SK-N-SH (cell line): ENCODE data around the gene CARTPT. TPM values are rescaled to one million over a fixed set of nuclear protein-coding genes. Genes with fewer than 3 reads are reported as not detected.

Source experiments
- CTCF ChIA-PET: fragments of 300-600, 350-600 bp; formaldehyde crosslinking; extraction: SDS; loops from one replicate; lab custom pipeline; 2021; lab: Yijun Ruan, JAX
- POLR2A ChIA-PET: fragments of 350-600 bp; sonication (Branson Sonifier 250); formaldehyde crosslinking; extraction: SDS; loops from one replicate; lab custom pipeline; 2020; ENCODE audit warnings: antibody characterized with exemption, inconsistent platforms; lab: Yijun Ruan, JAX
- DNase-seq: peaks from one replicate; pipeline ENCODE4 v3.0.0; 2012
- H2AFZ ChIP-seq: fragments of 200-600 bp; sonication (generic); 2 replicates; pipeline ENCODE4 v1.8.1; 2016; ENCODE audit warnings: antibody characterized with exemption, mild to moderate bottlenecking, low read depth
- H3F3A ChIP-seq: fragments of 200-600 bp; sonication (generic); replicated peaks from 2 replicates; pipeline ENCODE3; 2016; ENCODE audit warnings: antibody characterized with exemption, mild to moderate bottlenecking; ENCODE audit not compliant: insufficient read depth
- H3K27ac ChIP-seq, 2 experiments: fragments of 200-500 bp in 1 of 2; fragments of 200-600 bp in 1 of 2; sonication (Bioruptor generic) in 1 of 2; sonication (generic), shearing (Covaris generic) in 1 of 2; 2 replicates each; pipeline versions ENCODE4 v1.5.1 to v1.6.1; 2014 to 2016; ENCODE audit warnings: low read depth in 2 of 2, inconsistent platforms in 1 of 2, low read length in 1 of 2, mild to moderate bottlenecking in 1 of 2, mixed read lengths in 1 of 2
- H3K27me3 ChIP-seq: fragments of 200-600 bp; sonication (generic), shearing (Covaris generic); 2 replicates; pipeline ENCODE4 v1.6.1; 2016; ENCODE audit warnings: mixed run types; ENCODE audit not compliant: insufficient read depth
- H3K36me3 ChIP-seq, 2 experiments: fragments of 200-500 bp in 1 of 2; fragments of 200-600 bp in 1 of 2; sonication (Bioruptor generic) in 1 of 2; sonication (generic) in 1 of 2; replicated peaks in 1 of 2; 2 replicates each; pipeline versions ENCODE3 to v1.5.1; 2014 to 2016; ENCODE audit warnings: low read length in 1 of 2, mild to moderate bottlenecking in 1 of 2; ENCODE audit not compliant: insufficient read depth in 2 of 2, control insufficient read depth in 1 of 2
- H3K4me1 ChIP-seq, 2 experiments: fragments of 200-500 bp in 1 of 2; fragments of 200-600 bp in 1 of 2; sonication (Bioruptor generic) in 1 of 2; sonication (generic), shearing (Covaris generic) in 1 of 2; 2 replicates each; pipeline versions ENCODE4 v1.5.1 to v1.6.1; 2014 to 2016; ENCODE audit warnings: low read depth in 1 of 2, low read length in 1 of 2, mixed run types in 1 of 2; ENCODE audit not compliant: insufficient read depth in 2 of 2, control insufficient read depth in 1 of 2
- H3K4me2 ChIP-seq: fragments of 200-600 bp; sonication (generic), shearing (Covaris generic); 2 replicates; pipeline ENCODE4 v1.6.1; 2017; ENCODE audit warnings: mixed run types
- H3K4me3 ChIP-seq, 2 experiments: fragments of 200-500 bp in 1 of 2; fragments of 200-600 bp in 1 of 2; sonication (Bioruptor generic) in 1 of 2; sonication (generic), shearing (Covaris generic) in 1 of 2; 2 replicates each; pipeline versions ENCODE4 v1.5.1 to v1.8.1; 2014 to 2016; ENCODE audit warnings: low read depth in 2 of 2, inconsistent platforms in 1 of 2, low read length in 1 of 2, mild to moderate bottlenecking in 1 of 2, mixed read lengths in 1 of 2, moderate library complexity in 1 of 2
- H3K79me2 ChIP-seq: fragments of 200-600 bp; sonication (generic); 2 replicates; pipeline ENCODE4 v1.8.1; 2017; ENCODE audit warnings: mild to moderate bottlenecking; ENCODE audit not compliant: insufficient read depth
- H3K9ac ChIP-seq: fragments of 200-600 bp; sonication (generic); 2 replicates; pipeline ENCODE4 v1.6.1; 2017; ENCODE audit warnings: mixed run types
- H3K9me2 ChIP-seq: fragments of 200-600 bp; sonication (generic); 2 replicates; pipeline ENCODE4 v1.6.1; 2017; ENCODE audit warnings: mixed run types
- H3K9me3 ChIP-seq: fragments of 200-600 bp; sonication (generic); 2 replicates; pipeline ENCODE4 v1.6.1; 2017; ENCODE audit warnings: mixed run types, mild to moderate bottlenecking, moderate library complexity
- H4K20me1 ChIP-seq: fragments of 200-600 bp; sonication (generic); 2 replicates; pipeline ENCODE4 v1.6.1; 2017; ENCODE audit warnings: mild to moderate bottlenecking, mixed run types; ENCODE audit not compliant: insufficient read depth
- CTCF ChIP-seq: fragments of 200-600 bp; sonication (generic); IDR thresholded peaks from 2 replicates; pipeline ENCODE4 v1.6.1; 2017; ENCODE audit warnings: antibody characterized with exemption, mild to moderate bottlenecking, moderate library complexity
- ELF1 ChIP-seq: IDR thresholded peaks from 2 replicates; pipeline ENCODE4 v1.4.0; 2012
- EZH2phosphoT487 ChIP-seq: fragments of 200-600 bp; sonication (generic); IDR thresholded peaks from 2 replicates; pipeline ENCODE4 v1.6.1; 2017; ENCODE audit warnings: low read depth, mixed run types, mild to moderate bottlenecking, antibody characterized with exemption, moderate library complexity, borderline replicate concordance
- FOSL2 ChIP-seq: IDR thresholded peaks from 2 replicates; pipeline ENCODE4 v1.4.0; 2012; ENCODE audit warnings: low read depth, mild to moderate bottlenecking, moderate library complexity, borderline replicate concordance
- GABPA ChIP-seq: IDR thresholded peaks from 2 replicates; pipeline ENCODE4 v1.4.0; 2012; ENCODE audit warnings: low read depth, mild to moderate bottlenecking
- NRF1 ChIP-seq: IDR thresholded peaks from 2 replicates; pipeline ENCODE4 v1.6.1; 2012; ENCODE audit warnings: low read depth, mild to moderate bottlenecking, low read length
- RFX5 ChIP-seq: IDR thresholded peaks from 2 replicates; pipeline ENCODE4 v1.6.1; 2012; ENCODE audit warnings: mild to moderate bottlenecking, improper control_type of control experiment, low read length
- SIN3A ChIP-seq: IDR thresholded peaks from 2 replicates; pipeline ENCODE4 v1.6.1; 2012; ENCODE audit warnings: low read depth, mild to moderate bottlenecking, low read length, moderate library complexity, borderline replicate concordance
- SMC3 ChIP-seq: IDR thresholded peaks from 2 replicates; pipeline ENCODE4 v1.6.1; 2012; ENCODE audit warnings: low read depth, low read length, improper control_type of control experiment
- TAF1 ChIP-seq: IDR thresholded peaks from 2 replicates; pipeline ENCODE4 v1.6.1; 2012; ENCODE audit warnings: low read depth, mild to moderate bottlenecking, low read length, moderate library complexity, borderline replicate concordance
- TCF12 ChIP-seq: IDR thresholded peaks from 2 replicates; pipeline ENCODE4 v1.4.0; 2012
- YY1 ChIP-seq: IDR thresholded peaks from 2 replicates; pipeline ENCODE4 v1.4.0; 2012; ENCODE audit warnings: low read depth, mild to moderate bottlenecking
- WGBS: methylation state at CpG from one replicate; pipeline ENCODE4 v1.1.6; 2017; ENCODE audit warnings: low lambda C conversion rate; 5-methylcytosine and 5-hydroxymethylcytosine counted together
- polyA plus RNA-seq, 3 experiments: library from polyadenylated mRNA; depleted of rRNA; stranded (reverse); fragments of >200 nt; gene quantifications; 2 replicates each; pipeline ENCODE4 v1.2.3, GENCODE V29; 2012
- TF ChIP-seq, protein P1 (sequence below): IDR thresholded peaks from 2 replicates; pipeline ENCODE4; 2012
- TF ChIP-seq, protein P2 (sequence below): IDR thresholded peaks from 2 replicates; pipeline ENCODE4 v1.4.0; 2012; ENCODE audit warnings: low read depth, borderline replicate concordance
- TF ChIP-seq, protein P3 (sequence below): fragments of 150-350 bp; IDR thresholded peaks from 2 replicates; pipeline ENCODE4 v1.6.1; 2016; ENCODE audit warnings: mild to moderate bottlenecking, low read depth, low read length

The CARTPT gene
- polyA plus RNA-seq, 1 of the 3 experiments (the other 2 are of a cell fraction) = not detected

DNA sequence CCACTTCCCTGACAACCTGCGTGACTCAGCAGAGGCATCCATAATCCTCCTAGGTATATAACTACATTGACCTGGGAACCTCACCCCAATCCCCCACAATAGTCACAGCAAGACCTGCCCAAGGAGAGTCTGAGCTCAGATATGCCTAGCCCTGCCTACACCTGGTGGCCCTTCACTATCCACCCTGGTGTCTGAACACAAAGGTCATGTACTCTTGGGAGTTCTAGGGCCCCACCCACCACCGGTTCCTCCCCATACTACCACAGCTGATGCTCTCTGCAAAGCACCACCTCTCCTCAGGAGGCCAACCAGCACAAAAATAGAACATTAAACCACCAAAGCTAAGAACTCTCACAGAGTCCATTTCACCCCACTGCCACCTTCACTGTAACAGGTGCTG lies 34.8 kb upstream of the CARTPT start:
- Histone ChIP-seq H3K79me2 (no peaks in the 10 kb centered on the region), H3K27ac (no peak overlapping the region), H3K27me3 (peaks cover 8% of the 10 kb centered on the region; the same call in 1 of the 2 replicates), H3K4me2 (no peak overlapping the region), H3F3A (no peaks in the 10 kb centered on the region), H3K9ac (no peak overlapping the region), H2AFZ (no peak overlapping the region), H3K4me1 (no peaks in the 10 kb centered on the region; a peak in 1 of 4 replicates), H3K4me3 (no peak overlapping the region), H3K9me2 (no peaks in the 10 kb centered on the region), H4K20me1 (no peaks in the 10 kb centered on the region), H3K36me3 (no peaks in the 10 kb centered on the region), H3K9me3 (no peaks in the 10 kb centered on the region)
- ChIA-PET CTCF (no interaction called here), POLR2A (no interaction called here)
- WGBS = 25% methylated on average over 1 of the region's 2 CpGs
- TF ChIP-seq SIN3A = no peak
- no peak for TF ChIP-seq ELF1
- TF ChIP-seq FOSL2 = no peak
- TF ChIP-seq TCF12 = no peak
- TF ChIP-seq, protein P1, sequence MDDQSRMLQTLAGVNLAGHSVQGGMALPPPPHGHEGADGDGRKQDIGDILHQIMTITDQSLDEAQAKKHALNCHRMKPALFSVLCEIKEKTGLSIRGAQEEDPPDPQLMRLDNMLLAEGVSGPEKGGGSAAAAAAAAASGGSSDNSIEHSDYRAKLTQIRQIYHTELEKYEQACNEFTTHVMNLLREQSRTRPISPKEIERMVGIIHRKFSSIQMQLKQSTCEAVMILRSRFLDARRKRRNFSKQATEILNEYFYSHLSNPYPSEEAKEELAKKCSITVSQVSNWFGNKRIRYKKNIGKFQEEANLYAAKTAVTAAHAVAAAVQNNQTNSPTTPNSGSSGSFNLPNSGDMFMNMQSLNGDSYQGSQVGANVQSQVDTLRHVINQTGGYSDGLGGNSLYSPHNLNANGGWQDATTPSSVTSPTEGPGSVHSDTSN = no peak
- no peak for TF ChIP-seq SMC3
- no peak for TF ChIP-seq RFX5
- TF ChIP-seq, protein P2, sequence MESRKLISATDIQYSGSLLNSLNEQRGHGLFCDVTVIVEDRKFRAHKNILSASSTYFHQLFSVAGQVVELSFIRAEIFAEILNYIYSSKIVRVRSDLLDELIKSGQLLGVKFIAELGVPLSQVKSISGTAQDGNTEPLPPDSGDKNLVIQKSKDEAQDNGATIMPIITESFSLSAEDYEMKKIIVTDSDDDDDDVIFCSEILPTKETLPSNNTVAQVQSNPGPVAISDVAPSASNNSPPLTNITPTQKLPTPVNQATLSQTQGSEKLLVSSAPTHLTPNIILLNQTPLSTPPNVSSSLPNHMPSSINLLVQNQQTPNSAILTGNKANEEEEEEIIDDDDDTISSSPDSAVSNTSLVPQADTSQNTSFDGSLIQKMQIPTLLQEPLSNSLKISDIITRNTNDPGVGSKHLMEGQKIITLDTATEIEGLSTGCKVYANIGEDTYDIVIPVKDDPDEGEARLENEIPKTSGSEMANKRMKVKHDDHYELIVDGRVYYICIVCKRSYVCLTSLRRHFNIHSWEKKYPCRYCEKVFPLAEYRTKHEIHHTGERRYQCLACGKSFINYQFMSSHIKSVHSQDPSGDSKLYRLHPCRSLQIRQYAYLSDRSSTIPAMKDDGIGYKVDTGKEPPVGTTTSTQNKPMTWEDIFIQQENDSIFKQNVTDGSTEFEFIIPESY = no peak
- TF ChIP-seq GABPA = no peak
- no peak for TF ChIP-seq CTCF
- no peak for TF ChIP-seq TAF1
- TF ChIP-seq EZH2phosphoT487 = no peak
- TF ChIP-seq YY1 = no peak
- TF ChIP-seq, protein P3, sequence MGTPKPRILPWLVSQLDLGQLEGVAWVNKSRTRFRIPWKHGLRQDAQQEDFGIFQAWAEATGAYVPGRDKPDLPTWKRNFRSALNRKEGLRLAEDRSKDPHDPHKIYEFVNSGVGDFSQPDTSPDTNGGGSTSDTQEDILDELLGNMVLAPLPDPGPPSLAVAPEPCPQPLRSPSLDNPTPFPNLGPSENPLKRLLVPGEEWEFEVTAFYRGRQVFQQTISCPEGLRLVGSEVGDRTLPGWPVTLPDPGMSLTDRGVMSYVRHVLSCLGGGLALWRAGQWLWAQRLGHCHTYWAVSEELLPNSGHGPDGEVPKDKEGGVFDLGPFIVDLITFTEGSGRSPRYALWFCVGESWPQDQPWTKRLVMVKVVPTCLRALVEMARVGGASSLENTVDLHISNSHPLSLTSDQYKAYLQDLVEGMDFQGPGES = no peak
- TF ChIP-seq NRF1 = no peak
- no peak for DNase-seq
